Glutamatergic neuron (in vitro differentiated cells): ENCODE measurements around the gene PBX1. TPM values are rescaled to one million over a fixed set of nuclear protein-coding genes. Genes with fewer than 3 reads are reported as not detected.

ENCODE experiments used
- DNase-seq: peaks from one replicate; pipeline ENCODE4 v3.0.0; 2022
- H3K27ac Mint-ChIP-seq: one replicate; pipeline ENCODE4 v1.8.0; 2020; ENCODE audit warnings: mild to moderate bottlenecking, mixed read lengths, inconsistent platforms; ENCODE audit not compliant: unreplicated experiment
- H3K27me3 Mint-ChIP-seq: one replicate; pipeline ENCODE4 v1.8.0; 2020; ENCODE audit warnings: mild to moderate bottlenecking, moderate library complexity, mixed read lengths, inconsistent platforms; ENCODE audit not compliant: unreplicated experiment
- H3K36me3 Mint-ChIP-seq: one replicate; pipeline ENCODE4 v1.8.0; 2020; ENCODE audit warnings: mild to moderate bottlenecking, mixed read lengths, inconsistent platforms; ENCODE audit not compliant: unreplicated experiment
- H3K4me1 Mint-ChIP-seq: one replicate; pipeline ENCODE4 v1.8.0; 2020; ENCODE audit warnings: mild to moderate bottlenecking, low read depth, mixed read lengths, inconsistent platforms; ENCODE audit not compliant: unreplicated experiment
- H3K4me3 Mint-ChIP-seq: one replicate; pipeline ENCODE4 v1.8.0; 2020; ENCODE audit warnings: mild to moderate bottlenecking, mixed read lengths, inconsistent platforms; ENCODE audit not compliant: unreplicated experiment
- H3K9me3 Mint-ChIP-seq: one replicate; pipeline ENCODE4 v1.8.0; 2020; ENCODE audit warnings: mild to moderate bottlenecking, moderate library complexity, mixed read lengths, inconsistent platforms; ENCODE audit not compliant: unreplicated experiment
- CTCF ChIP-seq: fragments of 200-600 bp; sonication (generic); IDR thresholded peaks from one replicate; pipeline ENCODE4 v1.5.0; 2021; ENCODE audit not compliant: partially characterized antibody, unreplicated experiment
- total RNA-seq: library from RNA; stranded (reverse); fragmentation: NEBNext Ultra II Directional; extraction: Animal tissue kit (Norgen Biotek cat#: 25700); gene quantifications from one replicate; pipeline ENCODE4 v1.2.1, GENCODE V29; 2021; ENCODE audit not compliant: unreplicated experiment

PBX1 gene
- total RNA-seq, 1 donor from 2014 or later: 98.7 TPM

- Mint-ChIP-seq H3K36me3 (no peaks in the 10 kb centered on the region), H3K27ac (peak overlapping the region; percentile 65)
These were observed 228.2 kb downstream of the PBX1 start for GRCh38 chr1:164786980-164787833.

GRCh38 chr1:164787834-164788231, 228.8 kb downstream of the PBX1 start:
- Mint-ChIP-seq H3K9me3 (peaks cover 2% of the 10 kb centered on the region), H3K27me3 (peaks cover 1% of the 10 kb centered on the region), H3K4me1 (peaks cover 22% of the 10 kb centered on the region), H3K4me3 (peak overlapping the region; percentile 26), H3K27ac (peak overlapping the region; percentile 65), H3K36me3 (no peaks in the 10 kb centered on the region)
- no peak for TF ChIP-seq CTCF
- DNase-seq: no peak

More at GRCh38 chr1:164786980-164787833, 228.2 kb downstream of the PBX1 start:
- Mint-ChIP-seq H3K9me3 (peaks cover 2% of the 10 kb centered on the region), H3K27me3 (peaks cover 3% of the 10 kb centered on the region), H3K4me3 (peak overlapping the region; percentile 18), H3K4me1 (peaks cover 25% of the 10 kb centered on the region)
- TF ChIP-seq CTCF: peak; percentile 86
- peak; percentile 81 for DNase-seq

GRCh38 chr1:164790081-164790480, 231.1 kb downstream of the PBX1 start:
- no peak for TF ChIP-seq CTCF
- DNase-seq: no peak
- H3K4me1 Mint-ChIP-seq: peaks cover 22% of the 10 kb centered on the region

GRCh38 chr1:164792410-164793004, 233.5 kb downstream of the PBX1 start:
- Mint-ChIP-seq H3K27me3 (peaks cover 2% of the 10 kb centered on the region), H3K4me1 (peaks cover 15% of the 10 kb centered on the region), H3K9me3 (peaks cover 2% of the 10 kb centered on the region), H3K27ac (no peak overlapping the region), H3K4me3 (no peak overlapping the region), H3K36me3 (peaks cover 4% of the 10 kb centered on the region)
- DNase-seq: no peak
- TF ChIP-seq CTCF: no peak

More at GRCh38 chr1:164790081-164790480, 231.1 kb downstream of the PBX1 start:
- Mint-ChIP-seq H3K9me3 (peaks cover 2% of the 10 kb centered on the region), H3K36me3 (peaks cover 4% of the 10 kb centered on the region), H3K27ac (no peak overlapping the region), H3K27me3 (peaks cover 3% of the 10 kb centered on the region), H3K4me3 (no peak overlapping the region)

GRCh38 chr1:164794356-164794755, 235.4 kb downstream of the PBX1 start:
- Mint-ChIP-seq H3K27ac (no peak overlapping the region), H3K36me3 (peaks cover 4% of the 10 kb centered on the region), H3K4me1 (peaks cover 6% of the 10 kb centered on the region), H3K27me3 (peaks cover 2% of the 10 kb centered on the region), H3K9me3 (no peaks in the 10 kb centered on the region), H3K4me3 (no peak overlapping the region)
- TF ChIP-seq CTCF: no peak
- DNase-seq: no peak
